Nasal cavity respiratory epithelium epithelial cell of viscerocranial mucosa (primary cell): ENCODE measurements around the gene STX1B. TPM values are rescaled to one million over a fixed set of nuclear protein-coding genes. Genes with fewer than 3 reads are reported as not detected.

Experiments
- total RNA-seq: library from RNA; depleted of rRNA; stranded (reverse); fragments of >200 nt; gene quantifications from 2 replicates; pipeline ENCODE4 v1.2.3, GENCODE V29; 2014

STX1B gene
- total RNA-seq: under 0.01 and 0.07 TPM in 2 replicates

GRCh38 chr16:31010585-31011325 is at the start of gene STX1B:
TSS of gene STX1B (minus strand) at chr16:31010638. CDS start at chr16:31010396, 242 bp downstream.

DNA sequence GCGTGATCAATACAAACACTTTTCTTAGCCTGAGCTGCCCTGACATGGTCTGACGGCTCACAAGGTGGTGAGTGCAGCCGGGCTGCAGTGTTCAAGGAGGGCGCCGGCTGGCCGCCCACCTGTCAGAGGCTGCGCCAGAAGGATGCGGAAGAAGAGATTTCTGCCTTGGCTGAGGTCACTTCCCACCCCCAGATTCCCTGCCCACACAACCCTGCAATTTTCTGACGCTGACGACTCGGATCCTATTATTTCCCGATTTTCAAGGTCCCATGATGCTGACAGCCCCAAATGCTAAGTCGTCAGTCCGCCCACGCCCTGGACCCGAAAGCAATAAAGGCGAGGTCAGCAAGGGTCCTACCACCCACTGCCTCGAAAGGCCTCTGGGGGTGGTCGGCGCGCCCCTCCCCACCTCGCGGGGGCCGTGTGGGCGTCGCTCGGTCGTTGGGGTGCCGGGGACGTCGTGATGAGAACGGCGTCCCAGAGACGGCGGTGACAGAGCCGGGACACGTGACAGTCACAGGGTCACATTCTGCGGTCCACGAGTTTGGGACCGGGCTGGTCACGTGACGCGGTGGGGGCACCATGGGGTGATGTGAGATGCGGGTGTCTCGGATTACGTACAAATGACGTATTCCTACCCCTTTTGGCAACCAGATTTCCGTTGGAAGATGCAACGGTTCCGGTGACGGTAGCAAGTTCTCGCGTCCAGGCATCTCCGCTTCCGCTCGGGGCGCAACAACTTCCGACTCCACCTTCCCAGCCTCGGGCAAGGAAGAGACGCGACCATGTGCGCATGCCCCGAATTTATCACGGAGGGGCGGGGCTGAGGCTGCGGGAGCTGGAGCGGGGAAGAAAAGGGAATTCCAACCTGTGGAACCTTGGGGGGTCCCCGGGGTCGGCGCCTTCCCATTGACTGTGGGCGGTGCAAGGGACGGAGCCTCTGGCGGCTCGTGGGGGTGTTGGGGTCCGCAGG is 22.6 kb upstream of the STX1B start, which contains the start of gene STX4:
Gene STX4, plus strand, starts transcription at position 823 of the 973 bp plus-strand sequence. CDS start 248 bp downstream, outside the sequence.

GRCh38 chr16:30984669-30985400 is 25.6 kb downstream of the STX1B start, which contains the start of gene HSD3B7:
TSS of gene HSD3B7 (plus strand) at chr16:30985207. CDS start at chr16:30985659, 452 bp downstream.

DNA sequence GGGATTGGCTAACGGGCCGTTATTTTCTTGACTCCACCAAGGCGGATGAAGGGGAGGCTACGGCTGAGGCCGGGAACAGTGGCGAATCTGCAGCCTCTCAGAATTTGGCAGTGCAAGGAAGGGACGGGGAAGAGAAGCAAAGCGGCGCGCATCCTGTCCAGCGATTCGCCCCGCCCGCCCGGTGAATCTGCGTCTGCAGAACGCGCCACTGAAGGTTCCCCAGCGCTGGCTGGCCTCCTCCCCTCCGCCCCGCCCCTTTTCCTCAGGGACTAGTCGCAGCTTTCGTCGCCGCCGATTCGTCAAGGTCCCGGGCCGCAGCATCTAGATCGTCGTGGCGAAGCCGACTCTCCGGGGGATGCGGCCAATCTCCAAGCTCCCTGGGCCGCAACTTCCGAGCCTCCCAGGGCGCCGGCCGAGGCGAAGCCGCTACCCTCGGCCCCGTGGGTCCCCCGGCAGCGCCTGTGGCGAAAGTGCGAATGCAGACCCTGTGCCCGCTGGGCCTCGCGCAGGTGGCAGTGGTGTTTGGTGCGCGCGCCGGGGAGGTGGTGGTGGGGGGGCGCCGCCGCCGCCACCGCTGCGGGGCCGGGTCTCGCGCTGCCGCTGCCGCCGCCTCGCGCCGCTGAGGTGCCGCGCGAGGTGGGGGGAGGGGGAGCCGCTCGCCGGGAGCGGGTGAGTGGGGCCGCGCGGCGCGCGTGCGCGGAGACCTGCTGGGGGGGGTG is 52.8 kb downstream of the STX1B start, which contains the start of gene SETD1A:
Gene SETD1A, plus strand, starts transcription at position 299 of the 719 bp plus-strand sequence. CDS start 978 bp downstream, outside the sequence.

GRCh38 chr16:30948667-30949649 is 61.5 kb downstream of the STX1B start, which contains the start of gene ORAI3:
TSS of gene ORAI3 (plus strand) at chr16:30949068. CDS start at chr16:30949290, 222 bp downstream.

Other genes with a start within 250 kb of the STX1B start
- 0.28 and 0.68 TPM in 2 replicates for gene CFAP119, start 248.6 kb downstream of the STX1B start, total RNA-seq
- gene RNF40, start 248.3 kb downstream of the STX1B start, total RNA-seq: 51.6 and 73.9 TPM in 2 replicates
- gene ZNF629, start 223.4 kb downstream of the STX1B start, total RNA-seq: 6.2 and 12.6 TPM in 2 replicates
- 25.1 and 28.7 TPM in 2 replicates for gene BCL7C, start 116.6 kb downstream of the STX1B start, total RNA-seq
- 0.68 and 1.2 TPM in 2 replicates for gene CTF1, start 114.0 kb downstream of the STX1B start, total RNA-seq
- 17.4 and 21.7 TPM in 2 replicates for gene FBXL19, start 87.1 kb downstream of the STX1B start, total RNA-seq
- gene ORAI3, start 61.6 kb downstream of the STX1B start, total RNA-seq: 14.0 and 33.7 TPM in 2 replicates
- 1.4 and 6.9 TPM in 2 replicates for gene SETD1A, start 52.9 kb downstream of the STX1B start, total RNA-seq
- 4.1 and 4.7 TPM in 2 replicates for gene HSD3B7, start 25.4 kb downstream of the STX1B start, total RNA-seq
- 12.0 and 24.3 TPM in 2 replicates for gene STX4, start 22.9 kb upstream of the STX1B start, total RNA-seq
- 7.2 and 7.5 TPM in 2 replicates for gene ZNF668, start 63.6 kb upstream of the STX1B start, total RNA-seq
- 11.3 and 19.6 TPM in 2 replicates for gene ZNF646, start 63.8 kb upstream of the STX1B start, total RNA-seq
- 0.34 and 1.6 TPM in 2 replicates for gene PRSS53, start 78.3 kb upstream of the STX1B start, total RNA-seq
- 27.0 and 29.0 TPM in 2 replicates for gene VKORC1, start 84.2 kb upstream of the STX1B start, total RNA-seq
- 7.2 and 18.7 TPM in 2 replicates for gene BCKDK, start 97.7 kb upstream of the STX1B start, total RNA-seq
- gene KAT8, start 107.0 kb upstream of the STX1B start, total RNA-seq: 36.2 and 45.3 TPM in 2 replicates
- 31.1 and 54.2 TPM in 2 replicates for gene PRSS8, start 125.1 kb upstream of the STX1B start, total RNA-seq
- gene PRSS36, start 139.4 kb upstream of the STX1B start, total RNA-seq: 0.34 and 0.85 TPM in 2 replicates
- gene FUS, start 169.5 kb upstream of the STX1B start, total RNA-seq: 17.8 and 42.6 TPM in 2 replicates
- 56.4 and 92.7 TPM in 2 replicates for gene PYCARD, start 192.1 kb upstream of the STX1B start, total RNA-seq
- under 0.01 TPM in 1 of 2 replicates, not detected in the other for gene TRIM72, start 203.5 kb upstream of the STX1B start, total RNA-seq
- not detected in 2 replicates for gene PYDC1, start 206.5 kb upstream of the STX1B start, total RNA-seq
- 0.57 TPM in 1 of 2 replicates, not detected in the other for gene ITGAM, start 249.3 kb upstream of the STX1B start, total RNA-seq